HG02981 (cell line): ENCODE data around the gene TAS2R60.
"Not testable (repeated sequence)": the region's sequence is repeated elsewhere in the genome, so short reads cannot be mapped to it uniquely, and the experiment has no call there.

Source experiments
- ATAC-seq: cut with Tn5 transposase; IDR thresholded peaks from one replicate; pipeline ENCODE4 v1.9.1; 2021; ENCODE audit warnings: mild to moderate bottlenecking, moderate library complexity; ENCODE audit not compliant: unreplicated experiment

Gene TAS2R60, protein sequence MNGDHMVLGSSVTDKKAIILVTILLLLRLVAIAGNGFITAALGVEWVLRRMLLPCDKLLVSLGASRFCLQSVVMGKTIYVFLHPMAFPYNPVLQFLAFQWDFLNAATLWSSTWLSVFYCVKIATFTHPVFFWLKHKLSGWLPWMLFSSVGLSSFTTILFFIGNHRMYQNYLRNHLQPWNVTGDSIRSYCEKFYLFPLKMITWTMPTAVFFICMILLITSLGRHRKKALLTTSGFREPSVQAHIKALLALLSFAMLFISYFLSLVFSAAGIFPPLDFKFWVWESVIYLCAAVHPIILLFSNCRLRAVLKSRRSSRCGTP

DNA sequence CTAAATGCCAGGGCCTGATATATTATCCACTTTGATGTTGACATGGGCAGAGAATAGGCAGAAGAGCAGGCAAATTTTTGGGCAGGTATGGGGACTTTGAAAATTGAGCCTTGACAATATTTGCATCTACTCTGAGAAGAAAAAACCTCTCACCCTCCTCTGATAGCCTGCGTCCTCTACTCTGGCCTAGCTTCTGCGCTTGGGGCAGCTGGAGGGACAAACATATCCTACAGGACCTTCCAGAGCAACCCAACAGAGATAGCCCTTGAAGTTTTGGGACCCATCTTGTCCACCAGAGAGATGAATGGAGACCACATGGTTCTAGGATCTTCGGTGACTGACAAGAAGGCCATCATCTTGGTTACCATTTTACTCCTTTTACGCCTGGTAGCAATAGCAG, at the start of gene TAS2R60:
TAS2R60 (plus strand) TSS at position 301 of the 400 bp plus-strand sequence; CDS start at position 301, 0 bp downstream.
- ATAC-seq: no peak

DNA sequence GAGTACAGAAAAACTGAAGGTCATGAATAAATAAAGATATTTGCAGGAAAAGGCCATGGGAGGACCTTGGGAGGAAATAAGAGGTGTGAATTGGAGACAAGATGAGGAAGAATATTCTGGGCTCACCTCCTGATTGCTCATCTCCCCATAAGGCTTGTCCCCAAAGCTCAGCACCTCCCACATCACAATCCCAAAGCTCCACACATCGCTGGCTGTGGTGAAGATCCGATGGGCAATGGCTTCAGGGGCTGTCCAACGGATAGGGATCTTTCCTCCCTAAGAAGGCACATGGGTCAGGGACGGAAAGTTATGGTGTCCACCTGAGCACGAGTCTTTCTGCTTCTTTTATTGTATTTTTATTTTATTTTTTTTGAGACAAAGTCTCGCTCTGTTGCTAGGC, 49.2 kb upstream of the TAS2R60 start:
- ATAC-seq: no peak

DNA sequence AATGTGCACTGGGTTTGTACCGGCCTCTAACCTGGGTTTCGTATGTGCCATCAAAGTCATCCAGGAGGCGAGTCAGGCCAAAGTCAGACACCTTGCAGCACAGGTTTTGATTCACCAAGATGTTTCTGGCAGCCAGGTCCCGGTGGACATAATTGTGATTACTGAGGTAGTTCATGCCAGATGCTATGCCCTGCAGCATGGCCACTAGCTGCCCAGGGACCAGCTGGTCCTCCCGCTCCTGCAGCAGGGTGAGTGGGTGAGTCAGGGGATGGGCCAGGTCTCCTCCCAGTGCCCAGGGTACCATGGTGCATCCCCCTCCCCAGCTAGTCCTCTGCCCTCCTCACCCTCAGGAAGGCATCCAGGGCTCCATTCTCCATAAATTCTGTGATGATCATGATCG, 48.5 kb upstream of the TAS2R60 start:
- ATAC-seq: no peak

DNA sequence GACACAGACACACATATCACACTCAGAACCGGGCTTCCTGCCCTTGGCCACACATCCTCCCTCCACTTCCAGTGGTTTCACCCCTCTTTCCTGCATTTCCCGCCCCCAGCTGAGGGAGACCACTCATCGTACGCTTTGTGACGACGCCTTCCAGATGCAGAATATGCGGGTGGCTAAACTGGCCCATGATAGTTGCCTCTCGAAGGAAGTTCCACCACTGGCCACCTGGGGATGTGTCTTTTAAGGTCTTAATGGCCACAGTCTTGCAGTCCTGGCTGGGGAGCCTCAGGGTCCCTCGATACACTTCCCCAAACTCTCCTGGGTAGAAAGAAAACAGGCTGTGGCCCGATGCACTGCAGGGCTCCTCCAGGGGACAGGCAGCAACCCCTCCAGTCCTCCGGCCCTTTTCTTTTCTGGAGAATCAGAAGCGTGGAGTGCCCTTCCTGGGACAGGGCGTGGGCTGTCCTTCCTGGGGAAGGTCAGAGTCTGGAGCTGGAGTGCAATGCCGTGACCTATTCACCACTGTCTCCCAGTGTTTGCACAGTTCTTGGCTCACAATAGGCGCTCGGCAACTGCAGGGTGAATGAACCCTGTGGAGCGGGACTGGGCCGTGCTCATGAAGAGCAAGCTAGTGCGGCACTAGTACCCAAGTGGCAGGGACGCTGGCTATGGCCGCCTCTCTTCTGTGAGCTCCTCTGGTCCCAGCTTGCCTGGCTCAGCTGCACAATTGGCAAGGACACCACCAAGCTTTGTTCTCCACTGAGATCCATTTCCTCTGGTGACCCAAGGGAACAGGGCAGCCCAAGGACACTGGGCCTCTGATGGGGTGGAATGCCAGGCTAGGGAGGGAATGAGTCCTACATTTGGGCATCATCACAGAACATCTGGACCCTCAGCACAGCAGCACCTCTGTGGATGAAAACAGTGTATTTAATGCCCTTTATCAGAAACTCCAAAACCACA, 47.8 kb upstream of the TAS2R60 start:
- ATAC-seq: peak; percentile 49

DNA sequence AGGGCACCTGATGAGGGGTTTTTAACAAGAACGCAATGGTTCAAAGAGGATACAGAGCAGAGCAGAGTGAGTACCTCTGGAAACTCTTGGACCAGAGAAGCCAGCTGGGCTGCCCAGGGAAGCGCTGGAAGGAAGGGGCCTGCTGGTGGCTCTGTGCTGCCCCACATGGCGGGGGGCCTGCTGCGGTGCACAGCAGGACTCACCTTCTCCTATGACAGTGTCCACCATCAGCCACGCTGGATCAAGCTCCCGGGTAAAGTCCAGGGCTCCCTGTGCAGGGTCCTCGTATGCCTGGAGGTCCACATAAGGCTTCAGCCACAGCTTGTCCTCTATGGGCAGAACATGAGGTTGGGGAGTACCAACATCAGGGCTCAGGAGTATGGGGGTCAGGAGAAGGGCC, 47.1 kb upstream of the TAS2R60 start:
- ATAC-seq: no peak

DNA sequence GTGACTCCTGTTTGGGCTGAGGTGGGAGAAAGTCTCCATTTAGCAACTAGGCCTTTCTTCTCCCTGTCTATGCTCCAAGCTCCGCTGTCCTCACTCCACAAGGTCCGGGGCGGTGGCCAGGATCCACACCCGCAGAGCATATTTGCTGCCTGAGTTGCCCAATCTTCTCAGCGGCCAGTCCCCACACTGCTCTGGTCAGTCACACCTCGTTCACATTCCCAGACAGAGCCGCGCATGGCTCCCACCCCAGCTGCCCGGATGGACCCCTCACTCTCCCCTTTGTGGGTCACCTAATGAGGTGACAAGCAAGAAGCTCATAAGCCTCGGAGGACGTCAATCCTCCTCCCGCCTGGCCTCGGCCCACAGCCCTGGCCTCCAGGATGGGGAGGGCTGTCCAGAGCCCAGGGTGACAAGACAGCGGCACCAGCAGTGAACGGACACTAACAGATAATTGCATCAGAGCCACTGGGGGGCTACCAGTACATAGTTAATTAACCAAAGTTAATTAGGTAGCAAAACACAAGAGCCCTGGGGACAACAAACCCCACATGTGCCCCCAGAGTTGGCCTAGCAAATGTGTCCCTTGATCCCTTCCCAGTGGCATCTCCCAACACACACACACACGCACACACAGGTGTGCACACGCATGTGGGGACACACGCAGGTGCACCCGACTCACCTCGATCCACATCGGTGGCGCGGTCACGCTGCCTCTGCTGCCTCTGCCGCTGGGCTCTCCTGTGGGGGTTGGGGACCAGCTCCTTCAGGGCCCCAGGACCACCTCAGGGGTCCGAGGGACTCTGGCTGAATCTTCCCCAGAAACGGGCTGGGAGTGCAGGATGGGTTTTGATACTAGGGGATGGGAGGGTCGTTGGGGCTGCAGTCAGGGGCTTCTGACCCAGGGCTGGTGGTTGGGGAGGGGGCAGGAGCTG, 46.4 kb upstream of the TAS2R60 start:
- ATAC-seq: no peak

DNA sequence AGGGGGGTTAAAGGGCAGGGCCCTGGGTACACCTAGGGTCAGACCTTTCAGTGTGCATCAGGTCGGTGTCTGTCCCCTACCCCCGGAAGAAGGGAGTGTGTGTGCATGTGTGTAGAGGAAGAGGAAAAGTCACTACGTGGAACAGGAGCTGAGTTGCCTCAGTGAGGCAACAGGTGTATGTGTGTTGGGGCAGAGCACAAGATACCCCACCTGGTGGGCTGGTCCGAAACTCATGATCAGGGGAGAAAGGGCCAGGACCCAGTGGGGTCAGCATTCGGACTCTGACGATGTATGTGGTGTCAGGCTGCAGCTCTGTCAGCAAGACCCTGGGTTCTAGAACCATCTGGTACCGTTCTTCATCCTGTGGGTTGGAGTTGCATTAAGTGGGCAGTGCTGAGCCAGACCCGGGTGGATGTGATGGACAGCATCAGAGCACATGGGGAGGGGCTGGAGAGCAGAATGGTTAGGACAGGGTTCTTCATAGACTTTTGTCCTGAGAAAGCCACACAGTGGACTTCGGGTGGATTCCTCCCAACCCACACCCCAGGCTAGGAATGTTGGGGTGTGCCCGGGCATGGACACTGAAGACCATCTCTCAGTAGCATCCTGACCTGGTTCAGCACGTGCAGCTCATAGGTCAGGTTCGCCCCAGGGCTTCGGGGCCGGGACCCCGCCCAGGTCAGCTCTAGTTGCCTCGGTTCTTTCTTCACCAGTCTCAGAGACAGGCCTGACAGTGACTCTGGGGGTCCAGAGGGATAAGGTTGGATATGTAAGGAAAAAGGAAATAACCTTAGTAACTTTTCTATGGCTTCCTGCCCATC, 45.3 kb upstream of the TAS2R60 start:
- no peak for ATAC-seq

DNA sequence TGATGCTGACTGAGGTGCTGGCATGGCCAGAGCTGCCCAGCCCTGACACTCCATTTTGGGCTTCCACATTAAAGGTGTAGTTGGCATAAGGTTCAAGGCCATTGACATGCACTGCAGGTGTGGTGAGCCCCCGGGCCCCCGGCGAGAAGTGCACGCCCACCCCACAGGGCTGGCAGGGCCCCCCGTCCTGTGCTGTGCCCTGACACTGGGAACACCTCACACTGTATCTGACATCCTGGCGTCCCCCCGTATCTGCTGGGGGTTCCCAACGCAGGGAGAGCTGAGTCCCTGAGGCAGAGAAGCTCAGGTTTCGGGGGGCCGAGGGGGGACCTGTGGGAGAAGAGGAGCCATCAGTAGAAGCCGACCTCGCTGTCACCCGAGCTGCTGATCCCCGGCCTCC, 44.6 kb upstream of the TAS2R60 start:
- ATAC-seq: no peak

DNA sequence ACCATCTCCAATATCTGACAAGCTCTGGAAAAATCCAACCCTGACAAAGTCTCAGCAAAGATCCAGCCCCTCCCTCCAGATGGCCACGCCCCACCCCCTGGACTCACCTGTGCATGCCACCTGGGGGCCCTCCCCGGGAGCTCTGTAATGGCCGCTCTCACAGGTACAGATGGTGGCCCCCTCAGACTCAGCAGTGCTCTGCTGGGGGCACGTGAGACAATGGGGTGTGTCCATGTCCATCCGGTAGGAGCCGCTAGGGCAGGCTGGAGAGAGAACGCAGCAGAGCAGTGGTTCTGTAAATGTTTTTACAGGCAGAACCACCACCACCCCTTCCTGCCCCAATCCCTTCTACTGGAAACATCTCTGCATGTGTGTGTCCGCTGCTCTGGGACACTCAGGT, 44.1 kb upstream of the TAS2R60 start:
- no peak for ATAC-seq

DNA sequence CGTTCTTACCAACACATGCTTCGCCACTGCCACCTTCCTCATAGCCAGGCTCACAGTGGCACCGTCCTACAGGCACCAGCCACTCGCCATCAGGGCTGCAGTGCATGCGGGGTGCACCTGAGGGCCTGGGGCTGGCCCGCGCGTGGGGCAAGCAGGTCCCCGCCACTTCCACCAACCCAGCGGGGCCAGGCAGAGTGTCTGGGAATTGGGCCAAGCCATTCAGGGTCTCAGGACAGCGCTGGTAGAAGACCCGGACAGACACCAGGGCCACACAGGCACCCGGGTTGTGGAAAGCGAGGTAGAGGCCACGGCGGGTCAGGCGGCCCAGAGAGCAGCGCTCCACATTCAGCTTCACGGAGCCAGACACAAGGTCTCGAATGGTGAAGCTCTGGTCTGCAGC, 43.6 kb upstream of the TAS2R60 start:
- ATAC-seq: no peak

DNA sequence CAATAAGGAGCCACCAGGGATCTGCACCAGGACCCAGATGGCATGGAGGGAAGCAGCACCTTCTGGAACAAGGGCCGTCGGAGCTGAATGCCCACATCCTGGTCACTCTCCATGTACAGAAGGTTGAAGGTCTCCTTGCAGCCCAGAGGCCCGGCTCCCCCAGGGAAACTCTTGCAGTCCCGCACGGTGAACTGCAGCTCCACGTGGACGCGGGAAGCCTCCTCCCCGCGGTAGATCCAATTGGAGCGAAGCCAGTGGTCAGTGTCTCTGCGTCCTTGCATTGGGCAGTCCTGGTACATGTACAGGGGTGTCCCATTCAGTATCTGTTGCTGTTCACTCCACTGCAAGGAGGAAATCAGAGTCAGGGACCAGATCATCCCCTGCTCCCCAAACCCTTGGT, 42.0 kb upstream of the TAS2R60 start:
- ATAC-seq: no peak

DNA sequence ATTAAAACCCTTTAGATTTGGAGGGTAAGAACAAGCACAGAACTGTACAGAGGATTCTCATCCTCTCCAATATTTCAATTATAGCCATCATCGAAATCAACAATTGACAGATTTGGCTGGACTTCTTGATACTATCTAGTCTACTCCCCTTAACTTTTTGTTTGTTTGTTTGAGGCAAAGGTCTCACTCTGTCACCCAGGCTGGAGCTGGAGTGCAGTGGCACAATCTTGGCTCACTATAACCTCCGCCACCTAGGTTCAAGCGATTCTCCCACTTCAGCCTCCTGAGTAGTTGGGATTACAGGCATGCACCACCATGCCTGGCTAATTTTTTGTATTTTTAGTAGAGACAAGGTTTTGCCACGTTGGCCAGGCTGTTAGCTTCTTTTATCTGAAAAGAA, 41.0 kb upstream of the TAS2R60 start:
- ATAC-seq: not testable (repeated sequence)

DNA sequence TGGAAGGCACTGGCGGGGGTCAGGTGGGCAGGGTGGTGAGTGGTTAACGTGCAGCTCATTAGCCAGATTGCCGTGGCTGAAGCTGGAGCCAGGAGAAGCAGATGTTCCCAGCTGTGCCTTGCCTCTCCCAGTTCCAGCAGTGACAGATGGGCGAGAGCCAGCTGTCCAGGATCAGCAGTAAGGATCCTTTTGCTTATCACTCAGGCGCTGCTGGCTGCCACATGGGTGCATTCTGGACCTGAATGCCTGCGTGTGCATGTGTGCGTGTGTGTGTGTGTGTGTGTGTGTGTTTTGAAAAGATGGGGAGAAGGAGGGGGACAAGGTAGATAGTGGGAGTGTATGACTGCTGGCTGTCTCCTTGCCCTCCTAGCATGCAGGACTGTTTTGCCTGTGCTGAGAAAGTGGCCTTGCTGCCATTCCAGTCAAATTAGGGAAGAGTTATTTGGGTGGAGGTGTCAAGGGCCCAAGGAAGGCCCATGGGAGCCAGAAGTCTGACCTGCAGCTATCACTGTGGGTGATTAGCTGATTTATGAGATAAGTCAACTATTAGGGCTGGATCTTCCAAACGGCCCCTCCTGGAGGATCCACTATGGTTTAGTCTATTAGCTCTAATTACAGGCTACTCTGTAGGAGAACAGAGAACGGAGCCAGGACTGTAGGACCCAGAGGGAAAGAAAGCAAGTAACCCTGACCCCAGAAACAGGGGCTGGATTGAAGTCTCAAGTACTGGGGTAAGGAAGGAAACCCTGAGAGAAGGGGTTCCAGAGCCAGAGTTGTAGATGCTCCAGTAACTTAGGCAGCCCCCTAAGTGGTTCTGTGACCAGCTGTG, 37.9 kb upstream of the TAS2R60 start:
- ATAC-seq: no peak

DNA sequence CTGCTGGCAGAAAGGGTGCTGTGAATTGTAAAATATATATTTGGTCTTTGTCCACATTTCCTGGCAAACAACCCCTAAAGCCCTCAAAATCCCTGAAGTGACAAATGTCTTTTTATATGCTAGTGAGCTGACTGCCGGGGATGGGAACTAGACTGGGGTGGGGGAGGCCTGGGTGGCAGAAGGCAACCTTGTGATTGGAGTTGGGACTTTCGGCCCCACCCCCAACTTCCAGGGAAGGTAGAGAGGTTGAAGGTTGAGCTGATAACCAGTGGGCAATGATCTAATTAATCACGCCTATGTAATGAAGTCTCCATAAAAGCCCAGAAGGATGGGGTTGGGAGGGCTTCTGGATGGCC, 37.3 kb upstream of the TAS2R60 start:
- no peak for ATAC-seq

DNA sequence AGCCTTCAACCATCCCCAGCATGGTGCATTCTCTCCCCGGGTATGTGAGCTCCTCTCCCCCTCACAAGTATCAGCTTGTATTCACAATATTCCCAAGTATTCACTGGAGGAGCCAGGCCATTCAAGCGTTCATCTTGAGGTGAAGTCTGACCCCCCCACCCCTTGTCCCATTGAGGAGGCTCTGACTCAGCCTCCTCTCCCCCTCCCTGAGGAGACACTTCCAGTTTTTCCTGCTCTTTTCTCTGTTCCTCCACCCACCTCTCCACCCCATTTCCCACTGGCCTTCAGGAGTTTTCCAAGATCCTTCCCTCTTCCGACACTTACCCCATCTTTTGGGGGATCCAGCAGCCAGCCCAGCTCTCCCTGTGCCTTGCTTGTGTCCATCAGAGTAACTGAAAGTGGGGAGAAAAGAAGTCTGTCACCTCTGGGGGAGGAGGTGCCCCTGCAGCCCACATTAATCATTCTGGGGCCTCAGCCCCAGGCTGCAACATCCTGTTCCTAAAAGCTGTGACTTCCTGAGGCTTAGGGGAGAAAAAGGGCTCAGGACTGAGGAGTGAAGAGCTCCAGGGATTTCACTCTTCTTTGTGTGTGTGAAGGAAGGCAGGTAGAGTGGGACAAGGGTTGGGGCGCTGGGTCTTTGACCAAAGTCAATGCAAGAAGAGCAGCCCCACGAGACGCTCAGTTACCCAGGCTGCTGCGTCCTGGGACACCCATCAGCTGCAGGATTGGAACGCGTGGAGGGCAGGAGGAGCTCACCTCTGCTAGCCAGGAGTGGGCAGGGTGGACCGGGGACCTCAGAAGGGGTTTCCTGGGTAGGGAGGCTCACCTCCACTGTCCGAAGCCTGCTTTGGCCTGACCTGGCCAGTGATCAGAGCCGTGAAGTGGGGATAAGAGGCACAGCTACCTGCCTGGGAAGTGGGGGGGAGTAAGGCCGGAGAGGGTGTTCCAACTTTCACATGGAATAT, 35.7 kb upstream of the TAS2R60 start:
- ATAC-seq: no peak

DNA sequence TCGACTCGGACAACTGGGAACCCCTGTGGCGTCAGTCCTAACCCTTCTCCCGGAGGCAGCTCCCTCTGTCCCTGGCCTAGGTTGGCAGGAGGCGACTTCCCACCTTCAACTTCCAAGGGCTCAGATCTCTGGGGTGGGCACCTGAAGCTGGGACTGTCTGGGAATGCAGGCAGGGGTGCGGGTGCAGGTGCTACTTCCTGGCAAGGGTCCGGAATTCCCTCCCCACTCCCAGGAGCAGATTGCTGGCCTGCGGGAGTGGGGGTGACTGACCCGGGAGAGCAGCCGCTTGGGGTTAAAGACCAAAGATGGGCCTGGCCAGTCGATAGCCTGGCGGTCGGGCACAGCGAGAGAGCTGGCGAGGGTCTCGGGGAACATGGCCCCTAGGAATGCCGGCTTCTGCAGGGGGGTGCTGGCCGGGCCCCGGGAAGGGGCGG, 35.0 kb upstream of the TAS2R60 start:
- no peak for ATAC-seq

DNA sequence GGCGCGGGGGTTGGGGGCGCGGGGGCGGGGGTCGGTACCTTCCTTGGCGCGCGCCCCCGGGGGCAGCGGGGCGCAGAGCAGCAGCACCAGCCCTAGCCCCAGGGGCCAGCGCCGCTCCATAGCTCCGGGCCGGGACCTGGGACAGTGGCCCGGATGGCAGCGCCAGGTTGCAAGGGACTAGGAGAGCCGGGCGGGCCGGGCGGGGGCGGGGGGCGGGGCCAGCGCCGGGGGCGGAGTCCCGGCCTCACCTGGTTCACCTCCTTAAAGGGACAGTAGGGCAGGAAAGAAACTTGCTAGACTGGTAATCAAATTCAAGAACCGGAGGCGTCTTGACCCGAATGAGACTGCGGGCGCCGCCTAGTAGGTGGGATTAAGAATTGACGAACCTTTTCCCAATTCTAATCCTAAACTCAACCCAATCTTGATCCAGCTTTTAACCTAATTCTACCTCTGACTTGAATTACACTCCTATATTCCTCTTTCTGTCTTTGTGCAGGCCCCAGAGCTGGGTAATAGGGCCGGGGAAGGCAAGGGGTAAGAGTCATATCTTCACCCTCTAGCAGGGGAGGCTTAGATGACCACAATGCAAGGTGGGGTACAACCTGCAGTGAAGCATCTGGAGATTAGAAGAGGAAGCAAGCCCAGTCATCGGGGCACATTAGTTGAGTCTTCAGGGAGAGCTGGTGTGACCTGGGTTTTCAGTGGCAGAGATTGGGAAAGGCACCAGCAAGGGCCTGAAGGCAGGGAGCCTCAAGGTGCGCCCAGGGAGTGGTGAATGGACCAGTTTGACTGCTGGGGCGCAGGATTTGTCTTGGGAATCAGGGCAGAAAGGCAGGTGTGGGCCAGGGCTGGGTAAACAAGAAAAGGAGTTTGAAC, 34.3 kb upstream of the TAS2R60 start, which contains the start of gene EPHA1:
EPHA1 (minus strand) TSS at position 171 of the 876 bp plus-strand sequence; CDS start at position 120, 51 bp downstream.
- ATAC-seq: no peak
